Measurements from ENCODE around the gene KCNQ5.

DNA sequence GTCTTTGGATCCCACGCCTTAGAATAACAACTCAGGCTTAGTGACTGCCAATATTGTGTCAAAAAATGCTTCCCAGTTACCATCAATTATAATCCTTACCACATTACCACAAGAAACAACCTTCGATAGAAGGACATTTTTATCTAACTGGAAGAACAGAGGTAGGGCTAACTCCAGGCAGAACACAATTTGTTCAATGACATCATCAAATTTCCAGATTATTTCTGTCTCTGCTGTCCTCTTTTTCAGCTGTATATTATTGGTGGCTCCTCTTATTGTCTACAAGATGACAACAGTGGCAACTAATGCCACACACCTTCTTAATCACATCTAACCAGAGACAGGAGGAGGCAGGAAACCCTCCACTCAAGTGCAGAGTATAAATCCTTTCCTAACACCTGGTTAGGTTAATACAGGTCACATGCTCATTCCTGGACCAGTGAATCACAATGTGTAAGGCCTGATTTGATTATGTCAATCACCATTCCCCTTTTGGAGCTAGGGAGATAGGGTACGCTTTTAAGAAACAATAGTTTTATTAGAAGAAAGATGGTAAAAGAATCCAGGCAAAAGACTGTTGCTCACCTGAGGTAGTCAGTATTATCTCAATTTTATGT, 585.5 kb downstream of the KCNQ5 start:
- TF ChIP-seq, protein P1, sequence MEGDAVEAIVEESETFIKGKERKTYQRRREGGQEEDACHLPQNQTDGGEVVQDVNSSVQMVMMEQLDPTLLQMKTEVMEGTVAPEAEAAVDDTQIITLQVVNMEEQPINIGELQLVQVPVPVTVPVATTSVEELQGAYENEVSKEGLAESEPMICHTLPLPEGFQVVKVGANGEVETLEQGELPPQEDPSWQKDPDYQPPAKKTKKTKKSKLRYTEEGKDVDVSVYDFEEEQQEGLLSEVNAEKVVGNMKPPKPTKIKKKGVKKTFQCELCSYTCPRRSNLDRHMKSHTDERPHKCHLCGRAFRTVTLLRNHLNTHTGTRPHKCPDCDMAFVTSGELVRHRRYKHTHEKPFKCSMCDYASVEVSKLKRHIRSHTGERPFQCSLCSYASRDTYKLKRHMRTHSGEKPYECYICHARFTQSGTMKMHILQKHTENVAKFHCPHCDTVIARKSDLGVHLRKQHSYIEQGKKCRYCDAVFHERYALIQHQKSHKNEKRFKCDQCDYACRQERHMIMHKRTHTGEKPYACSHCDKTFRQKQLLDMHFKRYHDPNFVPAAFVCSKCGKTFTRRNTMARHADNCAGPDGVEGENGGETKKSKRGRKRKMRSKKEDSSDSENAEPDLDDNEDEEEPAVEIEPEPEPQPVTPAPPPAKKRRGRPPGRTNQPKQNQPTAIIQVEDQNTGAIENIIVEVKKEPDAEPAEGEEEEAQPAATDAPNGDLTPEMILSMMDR (IDR thresholded peaks at IDR 0.05; ENCODE audit: low read depth, low read length, poor library complexity, severe bottlenecking) = no peak
- TF ChIP-seq EZH2phosphoT487 (IDR thresholded peaks at IDR 0.05; ENCODE audit: borderline replicate concordance, low read length) = no peak

Data from DOHH2 (cell line).